ENCODE results near the gene UMAD1.
"Not testable (repeated sequence)": the region's sequence is repeated elsewhere in the genome, so short reads cannot be mapped to it uniquely, and the experiment has no call there.

The UMAD1 gene

GRCh38 chr7:7816816-7817536 lies 176.4 kb downstream of the UMAD1 start:
- Histone ChIP-seq H3K4me2 (ENCODE audit: low read depth, low read length, poor library complexity, severe bottlenecking) (peak overlapping the region; percentile 92), H3K4me3 (ENCODE audit: low read length, poor library complexity, severe bottlenecking) (peak overlapping the region; percentile 67), H3K79me2 (ENCODE audit: insufficient read depth, low read length) (no peaks in the 10 kb centered on the region), H3K9me3 (ENCODE audit: insufficient read depth, low read depth, low read length) (no peaks in the 10 kb centered on the region), H2AFZ (ENCODE audit: low read length) (no peak overlapping the region), H3K27me3 (ENCODE audit: insufficient read depth, low read length, poor library complexity, severe bottlenecking) (no peaks in the 10 kb centered on the region), H3K36me3 (ENCODE audit: insufficient read depth, low read length) (no peaks in the 10 kb centered on the region), H3F3A (ENCODE audit: low read depth) (no peaks in the 10 kb centered on the region), H3K9me2 (replicated peaks; ENCODE audit: low read depth, low read length) (no peaks in the 10 kb centered on the region), H3K9ac (ENCODE audit: low read depth, low read length, poor library complexity, severe bottlenecking) (peak overlapping the region; percentile 81), H4K20me1 (ENCODE audit: insufficient read depth, low read length, poor library complexity, severe bottlenecking) (no peaks in the 10 kb centered on the region), H3K4me1 (ENCODE audit: insufficient read depth, low read length, poor library complexity, severe bottlenecking) (peaks cover 74% of the 10 kb centered on the region)
- no peak for TF ChIP-seq EZH2phosphoT487 (IDR thresholded peaks at IDR 0.05; ENCODE audit: borderline replicate concordance)
- no peak for TF ChIP-seq CTCF (conservative IDR thresholded peaks at IDR 0.05; ENCODE audit: low read length)

- Histone ChIP-seq H3F3A (ENCODE audit: low read depth) (no peaks in the 10 kb centered on the region), H3K9me3 (ENCODE audit: insufficient read depth, low read depth, low read length) (no peaks in the 10 kb centered on the region), H3K36me3 (ENCODE audit: insufficient read depth, low read length) (no peaks in the 10 kb centered on the region), H3K9me2 (replicated peaks; ENCODE audit: low read depth, low read length) (no peaks in the 10 kb centered on the region), H3K27me3 (ENCODE audit: insufficient read depth, low read length, poor library complexity, severe bottlenecking) (no peaks in the 10 kb centered on the region), H3K4me2 (ENCODE audit: low read depth, low read length, poor library complexity, severe bottlenecking) (peak overlapping the region; percentile 92), H3K4me1 (ENCODE audit: insufficient read depth, low read length, poor library complexity, severe bottlenecking) (peaks cover 73% of the 10 kb centered on the region), H4K20me1 (ENCODE audit: insufficient read depth, low read length, poor library complexity, severe bottlenecking) (no peaks in the 10 kb centered on the region), H3K9ac (ENCODE audit: low read depth, low read length, poor library complexity, severe bottlenecking) (peak overlapping the region; percentile 81), H3K4me3 (ENCODE audit: low read length, poor library complexity, severe bottlenecking) (no peak overlapping the region), H2AFZ (ENCODE audit: low read length) (no peak overlapping the region), H3K79me2 (ENCODE audit: insufficient read depth, low read length) (no peaks in the 10 kb centered on the region)
- no peak for TF ChIP-seq EZH2phosphoT487 (IDR thresholded peaks at IDR 0.05; ENCODE audit: borderline replicate concordance)
- no peak for TF ChIP-seq CTCF (conservative IDR thresholded peaks at IDR 0.05; ENCODE audit: low read length)
Measured at GRCh38 chr7:7817748-7818147, 177.2 kb downstream of the UMAD1 start.

GRCh38 chr7:7818179-7818578 lies 177.6 kb downstream of the UMAD1 start:
- not testable (repeated sequence) for H3K9ac ChIP-seq (ENCODE audit: low read depth, low read length, poor library complexity, severe bottlenecking); H3K4me3 ChIP-seq (ENCODE audit: low read length, poor library complexity, severe bottlenecking); H2AFZ ChIP-seq (ENCODE audit: low read length); H4K20me1 ChIP-seq (ENCODE audit: insufficient read depth, low read length, poor library complexity, severe bottlenecking); H3K9me2 ChIP-seq (replicated peaks; ENCODE audit: low read depth, low read length); H3K9me3 ChIP-seq (ENCODE audit: insufficient read depth, low read depth, low read length); H3K4me2 ChIP-seq (ENCODE audit: low read depth, low read length, poor library complexity, severe bottlenecking); H3K79me2 ChIP-seq (ENCODE audit: insufficient read depth, low read length); H3K36me3 ChIP-seq (ENCODE audit: insufficient read depth, low read length); H3F3A ChIP-seq (ENCODE audit: low read depth); H3K27me3 ChIP-seq (ENCODE audit: insufficient read depth, low read length, poor library complexity, severe bottlenecking)
- H3K4me1 ChIP-seq (ENCODE audit: insufficient read depth, low read length, poor library complexity, severe bottlenecking) = peaks cover 74% of the 10 kb centered on the region
